GM19328 (cell line): Measurements from ENCODE around the gene C13orf46.

ENCODE experiments used
- ATAC-seq: cut with Tn5 transposase; IDR thresholded peaks from one replicate; pipeline ENCODE4 v1.9.1; 2021; ENCODE audit warnings: mild to moderate bottlenecking, moderate library complexity; ENCODE audit not compliant: unreplicated experiment

Gene C13orf46

DNA sequence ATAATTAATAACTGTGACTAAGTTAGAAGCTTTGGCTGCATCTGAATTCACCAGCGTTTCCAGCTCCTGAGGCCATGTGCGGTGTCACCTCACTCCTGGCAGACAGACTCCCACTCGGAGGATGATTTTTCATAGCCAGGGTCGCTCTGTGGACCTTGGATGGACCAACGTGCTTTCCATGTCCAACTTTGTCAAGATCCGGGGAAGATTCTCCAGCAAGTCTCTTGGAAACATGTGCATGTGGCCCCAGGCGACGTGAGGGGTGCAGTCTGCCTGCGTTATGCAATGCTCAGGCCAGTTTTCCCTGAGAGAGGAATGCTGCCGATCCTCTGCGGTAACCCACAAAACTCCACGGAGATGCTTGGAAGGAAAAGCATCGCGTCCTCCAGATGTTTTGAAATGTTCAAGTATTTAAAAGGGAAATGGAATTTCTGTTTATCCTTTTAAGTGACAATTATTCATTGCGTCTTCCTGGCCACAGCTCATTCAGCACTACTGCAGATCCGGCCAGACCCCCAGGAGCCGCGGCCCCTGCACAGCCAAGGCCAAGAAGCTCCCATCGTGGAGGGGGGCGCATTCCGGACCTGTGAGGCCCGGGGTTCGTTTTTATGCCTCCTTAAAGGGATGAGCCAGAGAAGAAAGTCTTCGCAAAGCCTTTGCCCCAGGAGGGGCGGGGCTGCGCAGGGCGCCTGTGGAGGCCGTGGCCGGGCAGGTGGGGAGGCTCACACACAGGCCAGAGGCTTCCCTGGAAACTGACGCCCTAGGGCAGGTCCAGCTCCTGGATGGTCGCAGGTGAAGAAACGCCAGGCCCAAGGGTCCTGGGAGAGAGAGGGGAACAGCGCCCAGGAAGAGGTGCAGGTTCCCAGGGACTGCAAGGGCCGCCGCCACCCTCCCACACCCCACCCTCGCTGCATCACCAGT lies 46.0 kb downstream of the C13orf46 start:
- ATAC-seq = no peak

DNA sequence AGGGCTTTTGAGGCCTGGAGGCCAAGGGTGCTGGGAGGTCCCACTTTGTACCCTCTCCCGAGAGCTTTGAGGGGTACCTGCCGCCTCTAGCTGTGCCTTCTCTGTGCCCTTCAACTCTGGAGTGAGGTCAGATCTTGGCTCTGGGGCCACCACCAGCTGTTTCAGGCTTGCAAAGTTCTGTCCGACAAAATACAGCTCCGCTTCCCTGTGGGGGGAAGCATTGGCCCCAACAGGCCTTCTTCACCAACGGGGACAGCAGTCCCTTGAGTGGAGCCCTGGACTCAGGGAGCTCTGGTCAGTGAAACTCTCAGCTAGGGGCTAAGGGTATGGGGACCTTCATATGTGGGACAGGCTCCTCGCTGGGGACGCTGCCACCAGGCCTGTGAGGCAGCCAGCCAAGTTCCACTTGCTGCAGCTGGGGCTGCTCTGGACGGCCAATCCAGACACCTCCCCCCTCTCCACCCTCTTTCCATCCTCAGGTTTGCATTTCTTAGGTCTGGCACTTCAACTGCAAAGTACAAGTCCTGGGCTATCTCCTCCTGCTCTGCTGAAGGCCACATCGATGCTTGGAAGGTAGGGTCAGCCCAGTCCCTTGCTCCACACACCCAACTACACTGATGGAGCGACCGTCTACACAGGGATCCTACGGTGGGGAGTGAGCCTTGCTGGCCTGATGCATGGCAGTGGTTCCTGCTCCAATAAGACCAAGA lies 46.8 kb downstream of the C13orf46 start:
- ATAC-seq = no peak

- no peak for ATAC-seq
These were observed 47.5 kb downstream of the C13orf46 start for GRCh38 chr13:113926301-113926761.

DNA sequence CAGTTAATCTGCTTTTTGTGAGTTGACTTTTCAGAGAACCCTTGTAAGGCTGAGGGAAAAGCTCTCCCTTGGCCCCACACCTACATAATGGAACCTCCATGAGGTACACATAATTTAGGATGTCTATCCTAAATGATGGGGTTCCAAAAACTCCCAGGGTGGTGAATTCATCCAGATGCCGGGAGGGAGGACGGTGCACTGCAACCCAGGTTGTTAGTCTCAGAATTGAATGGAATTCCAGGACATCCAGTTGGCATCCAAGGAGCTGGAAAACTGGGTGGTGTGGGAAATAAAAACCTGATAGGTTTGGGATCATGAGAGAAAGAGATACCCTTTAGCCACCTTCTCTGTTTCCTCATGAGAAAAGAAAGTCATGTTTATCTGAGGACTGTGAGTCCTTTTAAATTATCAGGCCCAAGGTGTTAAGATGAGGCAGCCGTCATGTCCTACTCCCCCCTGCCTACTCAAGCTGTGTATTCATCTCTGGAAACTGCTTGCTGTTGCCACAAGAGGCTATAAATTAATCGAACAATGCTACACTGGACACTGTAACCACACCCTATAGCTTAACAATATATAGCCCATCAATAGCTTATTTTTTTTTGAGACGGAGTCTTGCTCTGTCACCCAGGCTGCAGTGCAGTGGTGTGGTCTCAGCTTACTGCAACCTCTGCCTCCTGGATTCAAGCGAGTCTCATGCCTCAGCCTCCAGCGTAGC lies 49.5 kb downstream of the C13orf46 start:
- no peak for ATAC-seq

DNA sequence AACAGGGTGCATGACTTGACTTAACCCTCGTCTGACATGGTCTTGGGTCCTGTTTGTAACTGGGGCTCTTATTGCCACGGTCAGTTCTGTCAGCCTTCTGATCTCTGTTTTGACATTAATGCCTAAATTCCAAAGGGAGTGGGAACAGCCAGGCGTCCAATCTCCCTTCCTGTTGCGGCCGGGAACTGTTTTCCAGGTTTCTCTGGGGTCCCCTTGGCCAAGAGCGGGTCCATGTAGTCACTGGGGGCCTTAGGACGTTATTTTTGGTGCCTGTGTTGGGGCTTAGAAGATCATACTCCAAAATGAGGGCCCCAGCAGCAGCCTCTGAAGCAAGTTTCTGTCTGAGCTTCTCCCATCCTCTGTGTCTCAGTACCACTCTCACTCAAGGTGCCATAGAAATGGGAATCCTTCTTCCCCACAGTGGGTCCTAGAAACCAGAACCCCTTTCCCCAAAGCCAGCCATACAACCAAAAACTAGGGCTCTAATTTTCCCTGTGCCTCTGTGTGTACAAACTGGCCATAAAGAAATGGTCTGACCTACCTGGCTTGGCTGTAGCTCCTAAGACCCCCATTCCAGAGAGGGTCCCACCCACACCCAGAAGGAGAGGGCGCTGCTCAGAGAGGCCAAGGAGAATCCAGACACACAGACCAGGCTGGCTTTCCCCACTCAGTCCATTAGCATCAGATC lies 50.4 kb downstream of the C13orf46 start:
- no peak for ATAC-seq

DNA sequence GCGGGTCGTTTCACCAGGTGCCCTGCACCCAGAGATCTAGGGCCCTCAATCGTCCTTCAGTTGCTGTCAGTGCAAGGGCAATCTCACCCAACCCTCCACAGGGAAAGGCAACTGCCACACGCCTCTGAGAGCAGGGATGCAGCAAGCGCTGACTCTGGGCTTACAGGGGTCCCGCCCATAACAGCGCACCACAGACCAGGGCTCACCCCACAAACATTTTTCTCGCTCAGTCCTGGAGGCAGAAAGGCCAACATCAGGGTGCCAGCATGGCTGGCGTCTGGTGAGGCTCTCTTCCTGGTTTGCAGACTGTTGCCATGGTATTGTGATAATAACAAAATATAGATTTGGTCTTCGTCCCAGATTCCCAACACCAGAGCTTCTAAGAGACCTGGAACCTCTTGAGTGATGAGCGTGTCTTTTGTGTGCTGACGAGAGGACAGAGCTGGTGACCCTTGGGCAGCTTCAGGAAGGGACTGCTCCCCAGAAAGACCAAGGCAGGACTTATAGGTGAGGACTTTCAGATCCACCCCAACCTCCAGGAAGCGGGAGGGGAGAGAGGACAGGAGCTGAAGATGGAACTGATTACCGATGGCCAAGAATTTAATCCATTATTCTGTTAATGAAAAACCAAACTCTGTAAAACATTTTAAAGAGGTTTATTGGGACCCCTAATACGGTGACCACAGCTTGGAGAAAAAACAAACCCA lies 51.3 kb downstream of the C13orf46 start:
- ATAC-seq = no peak

- no peak for ATAC-seq
These were observed 52.1 kb downstream of the C13orf46 start for GRCh38 chr13:113921763-113922162.

GRCh38 chr13:113920606-113921286 lies 53.1 kb downstream of the C13orf46 start:
- ATAC-seq = no peak

DNA sequence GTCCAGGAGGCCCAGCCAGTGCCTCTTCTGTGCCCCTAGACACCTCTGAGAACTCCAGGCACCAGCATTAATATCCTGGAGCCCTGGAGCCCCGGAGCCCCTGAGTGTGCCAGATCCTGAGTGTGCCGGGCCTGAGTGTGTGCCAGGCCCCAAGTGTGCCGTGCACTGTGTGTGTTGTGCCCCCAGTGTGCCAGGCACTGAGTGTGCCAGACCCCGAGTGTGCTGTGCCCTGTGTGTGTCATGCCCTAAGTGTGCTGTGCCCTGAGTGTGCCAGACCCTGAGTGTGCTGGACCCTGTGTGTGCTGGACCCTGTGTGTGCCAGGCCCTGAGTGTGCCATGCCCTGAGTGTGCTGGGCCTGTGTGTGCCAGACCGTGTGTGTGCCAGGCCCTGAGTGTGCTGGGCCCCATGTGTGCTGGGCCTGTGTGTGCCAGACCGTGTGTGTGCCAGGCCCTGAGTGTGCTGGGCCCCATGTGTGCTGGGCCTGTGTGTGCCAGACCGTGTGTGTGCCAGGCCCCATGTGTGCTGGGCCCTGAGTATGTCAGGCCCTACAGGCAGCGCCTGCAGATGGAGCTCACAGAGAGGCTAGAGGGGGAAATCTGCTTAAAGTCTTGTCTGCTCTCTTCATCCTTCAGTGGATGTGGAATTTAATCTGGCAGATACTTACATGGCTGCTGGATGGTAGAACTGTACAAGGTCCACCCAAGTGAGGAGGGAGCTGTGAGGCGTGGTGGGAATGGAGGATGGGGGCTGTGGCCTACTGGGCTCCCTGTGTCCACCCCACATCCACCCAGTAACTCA lies 53.9 kb downstream of the C13orf46 start:
- no peak for ATAC-seq

DNA sequence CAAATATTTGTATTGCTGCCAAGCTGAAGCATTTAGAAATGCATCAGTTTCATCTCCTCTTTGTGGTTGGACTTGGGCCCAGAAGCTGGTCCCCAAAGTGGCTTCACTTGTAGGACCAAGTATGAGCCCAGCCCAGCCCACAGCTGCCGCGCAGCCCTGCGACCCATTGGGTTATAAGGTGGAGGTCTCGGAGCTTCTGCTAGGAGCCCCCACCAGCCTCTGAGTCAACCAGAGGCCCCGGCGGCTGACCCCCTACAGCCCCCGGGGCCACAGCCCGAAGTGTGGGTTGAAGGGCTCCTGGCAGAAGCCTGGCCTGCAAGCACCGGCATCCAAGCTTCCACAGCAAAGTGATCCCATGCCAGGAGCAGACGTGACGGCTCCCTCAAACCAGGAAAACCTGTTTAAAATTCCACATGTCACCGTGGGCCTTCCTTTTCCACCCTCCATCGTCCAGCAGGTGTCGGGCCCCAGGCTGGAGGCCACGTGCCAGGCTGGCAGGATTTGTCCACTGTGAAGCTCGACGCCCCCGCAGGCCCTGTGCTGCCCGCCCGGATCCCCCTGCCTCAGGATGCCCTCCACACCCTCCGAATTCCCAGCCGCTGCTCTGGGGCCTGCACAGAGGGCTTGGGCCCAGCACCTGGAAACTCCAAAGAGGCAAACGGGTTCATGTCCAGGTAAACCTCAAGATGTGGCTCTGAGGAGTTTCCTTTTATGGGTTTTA lies 54.7 kb downstream of the C13orf46 start:
- ATAC-seq = no peak

DNA sequence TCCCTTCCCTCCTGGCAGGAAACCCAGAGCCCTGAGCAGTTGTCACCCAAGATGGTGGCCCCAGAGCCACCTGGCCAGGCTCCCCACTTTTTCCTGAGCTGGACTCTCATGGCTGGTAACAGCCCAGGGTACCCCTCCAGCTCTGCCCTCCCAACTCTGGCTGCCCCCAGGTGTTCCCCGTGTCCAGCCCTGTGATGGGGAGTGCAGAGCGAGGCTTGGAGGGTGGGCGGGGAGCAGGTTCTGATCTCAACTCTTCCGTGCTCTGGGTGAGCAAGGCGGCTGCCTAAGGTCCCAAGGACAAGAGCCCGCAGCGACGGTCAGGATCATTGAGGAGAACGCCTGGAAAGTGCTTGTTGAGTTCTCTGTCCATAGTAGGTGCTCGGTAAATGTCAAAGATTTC lies 55.3 kb downstream of the C13orf46 start:
- ATAC-seq = no peak

DNA sequence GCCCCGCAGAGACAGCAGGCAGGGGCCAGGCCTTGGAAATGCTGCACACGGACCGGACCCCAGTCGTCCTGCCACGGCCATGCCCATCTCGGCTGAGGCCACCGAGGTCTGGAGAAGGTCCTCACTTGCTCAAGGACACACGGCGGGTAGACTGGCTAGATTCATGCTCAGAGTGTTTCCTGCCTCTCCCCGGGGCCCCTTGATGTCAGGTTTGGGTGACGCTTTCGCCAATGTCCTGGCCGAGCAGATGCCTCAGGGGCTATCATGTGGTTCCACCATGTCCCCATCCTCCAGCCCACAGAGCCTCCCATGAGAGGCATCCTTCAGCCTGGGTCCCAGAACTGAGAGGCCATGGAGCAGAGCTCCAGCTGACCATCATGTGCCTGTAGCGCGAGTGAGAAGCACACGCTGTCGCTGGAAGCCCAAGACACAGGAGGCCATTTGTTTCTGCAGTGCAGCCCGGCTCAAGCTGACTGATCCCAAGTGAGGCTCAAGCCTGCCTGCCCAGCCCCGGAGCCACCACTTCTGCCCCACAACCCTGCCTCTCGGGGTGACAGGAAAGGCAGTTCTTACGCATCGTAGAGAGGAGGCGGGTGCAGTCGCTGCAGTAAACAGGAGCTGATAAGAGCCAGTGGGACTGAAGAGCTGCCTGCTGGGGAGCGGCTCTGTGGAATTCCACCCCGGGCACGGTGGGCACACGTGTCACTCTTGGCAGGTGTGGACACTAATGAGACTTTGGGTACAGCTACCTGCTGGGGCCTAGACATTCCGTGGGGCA lies 56.1 kb downstream of the C13orf46 start:
- no peak for ATAC-seq

GRCh38 chr13:113917096-113917495 lies 56.8 kb downstream of the C13orf46 start:
- no peak for ATAC-seq

GRCh38 chr13:113916330-113916815 lies 57.5 kb downstream of the C13orf46 start:
- ATAC-seq = no peak

- no peak for ATAC-seq
These were observed 58.0 kb downstream of the C13orf46 start for GRCh38 chr13:113915786-113916329.

DNA sequence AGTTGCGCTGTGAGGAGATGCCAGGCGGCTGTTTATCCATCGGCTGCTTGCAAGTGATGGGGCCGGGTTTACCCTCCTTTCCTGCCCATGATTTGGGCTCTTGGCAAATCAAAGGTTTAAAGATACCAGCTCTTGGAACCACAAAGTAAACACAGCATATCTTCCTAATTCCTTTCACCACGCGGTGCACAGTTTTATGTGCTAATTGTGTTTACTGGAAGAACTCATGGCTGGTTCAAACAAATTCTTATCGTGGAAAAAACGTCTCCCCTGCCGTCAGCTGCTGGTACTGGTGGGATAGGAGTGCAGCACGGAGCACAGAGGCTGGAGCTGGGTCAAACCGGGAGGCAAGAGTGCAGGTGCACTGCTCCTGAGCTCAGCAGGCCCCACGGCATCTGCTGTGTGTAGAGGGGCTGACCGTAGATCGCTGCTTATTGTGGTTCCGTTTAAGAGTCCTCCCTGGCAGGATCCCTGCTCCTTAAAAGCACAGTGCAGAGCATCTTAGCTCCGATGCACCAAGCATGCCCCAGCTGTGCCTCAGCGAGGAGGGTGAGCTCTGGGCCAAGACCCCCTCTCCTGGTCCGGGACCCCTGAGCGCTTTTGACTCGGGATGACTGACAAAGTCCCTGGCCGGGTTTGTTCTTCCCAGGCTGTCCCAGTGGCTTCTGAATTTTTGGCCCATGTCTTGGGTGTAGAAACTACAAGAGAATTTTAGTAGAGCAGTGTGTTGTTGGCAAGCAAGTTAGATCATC lies 58.7 kb downstream of the C13orf46 start:
- no peak for ATAC-seq
